IPS-15b (cell line): Measurements from ENCODE around the gene CD1B.

ENCODE experiments used
- H3K27me3 ChIP-seq: one replicate; pipeline ENCODE4 v1.6.1; 2013; ENCODE audit warnings: low read length; ENCODE audit not compliant: control insufficient read depth, insufficient read depth
- H3K36me3 ChIP-seq: one replicate; pipeline ENCODE4 v1.6.1; 2013; ENCODE audit warnings: low read length; ENCODE audit not compliant: control insufficient read depth, insufficient read depth
- H3K4me1 ChIP-seq: one replicate; pipeline ENCODE4 v1.6.1; 2013; ENCODE audit warnings: mild to moderate bottlenecking, low read length; ENCODE audit not compliant: control insufficient read depth, insufficient read depth
- H3K4me3 ChIP-seq: one replicate; pipeline ENCODE4 v1.5.1; 2013; ENCODE audit warnings: low read depth, low read length
- H3K9ac ChIP-seq: one replicate; pipeline ENCODE4 v1.6.1; 2013; ENCODE audit warnings: low read depth, mild to moderate bottlenecking, low read length
- H3K9me3 ChIP-seq: one replicate; pipeline ENCODE4 v1.6.1; 2013; ENCODE audit warnings: mild to moderate bottlenecking, low read length; ENCODE audit not compliant: control insufficient read depth, insufficient read depth

The CD1B gene

DNA sequence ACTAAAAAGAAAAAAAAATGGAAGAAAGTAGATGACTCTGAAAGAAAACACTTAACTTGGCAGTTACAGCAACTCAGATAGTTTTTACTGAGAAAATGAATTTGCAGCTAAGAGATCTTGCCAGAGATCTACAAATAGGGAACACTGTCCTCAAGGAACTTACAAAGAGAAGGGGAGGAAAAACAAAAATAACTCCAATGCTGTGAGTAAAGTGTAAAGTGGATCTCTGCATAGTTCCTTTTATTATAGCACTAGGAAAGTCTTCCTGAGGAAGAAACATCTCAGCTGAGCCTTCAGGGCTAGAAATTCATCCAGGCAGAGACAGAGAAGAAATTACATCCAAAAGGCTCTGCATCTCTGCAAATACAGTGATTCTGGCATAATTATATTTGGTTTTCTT, 3.9 kb downstream of the CD1B start:
- H3K9me3 ChIP-seq: no peaks in the 10 kb centered on the region
- H3K4me1 ChIP-seq: no peaks in the 10 kb centered on the region
- H3K4me3 ChIP-seq: no peak overlapping the region
- H3K27me3 ChIP-seq: no peaks in the 10 kb centered on the region
- H3K9ac ChIP-seq: no peak overlapping the region
- no peaks in the 10 kb centered on the region for H3K36me3 ChIP-seq

DNA sequence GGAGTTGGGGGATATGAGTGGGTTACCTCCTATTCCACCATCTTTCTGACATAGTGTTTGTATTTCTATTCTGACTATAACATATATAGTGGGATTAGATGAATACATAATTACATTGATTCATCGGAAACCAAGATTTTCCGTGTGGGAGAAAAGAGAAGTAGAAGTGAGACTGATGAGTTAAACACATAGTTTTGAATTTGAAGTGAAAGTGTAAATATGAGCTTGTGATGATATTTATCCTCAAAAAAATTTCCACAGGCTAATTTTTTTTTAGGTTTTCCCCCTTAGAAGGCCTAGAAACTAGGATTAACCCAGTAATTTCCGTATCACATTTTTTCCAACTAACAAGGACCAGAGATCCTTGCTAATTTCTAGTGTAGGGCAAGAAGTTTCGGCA, 6.9 kb downstream of the CD1B start:
- H3K4me1 ChIP-seq: no peaks in the 10 kb centered on the region
- no peaks in the 10 kb centered on the region for H3K27me3 ChIP-seq
- no peaks in the 10 kb centered on the region for H3K9me3 ChIP-seq
- no peak overlapping the region for H3K4me3 ChIP-seq
- no peak overlapping the region for H3K9ac ChIP-seq
- no peaks in the 10 kb centered on the region for H3K36me3 ChIP-seq

DNA sequence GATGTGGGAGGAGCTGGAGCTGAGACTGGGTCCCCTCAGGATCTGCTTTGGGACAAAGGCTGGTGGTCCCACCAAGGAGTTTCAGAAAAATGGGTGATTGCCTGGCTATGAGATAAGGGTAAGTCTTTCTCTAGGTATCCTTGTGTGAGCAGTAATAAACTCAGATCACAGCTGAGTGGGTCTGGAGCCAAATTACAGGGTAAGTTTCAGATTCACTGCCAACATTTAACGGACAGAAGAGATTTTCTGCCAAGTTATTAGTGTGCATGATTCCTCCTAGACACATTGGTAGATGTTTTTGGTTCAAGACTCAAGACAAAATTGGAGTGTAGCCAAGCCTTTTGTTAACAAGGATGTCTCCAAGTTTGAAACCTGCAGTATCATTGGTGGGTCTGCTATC, 7.5 kb downstream of the CD1B start:
- no peaks in the 10 kb centered on the region for H3K27me3 ChIP-seq

DNA sequence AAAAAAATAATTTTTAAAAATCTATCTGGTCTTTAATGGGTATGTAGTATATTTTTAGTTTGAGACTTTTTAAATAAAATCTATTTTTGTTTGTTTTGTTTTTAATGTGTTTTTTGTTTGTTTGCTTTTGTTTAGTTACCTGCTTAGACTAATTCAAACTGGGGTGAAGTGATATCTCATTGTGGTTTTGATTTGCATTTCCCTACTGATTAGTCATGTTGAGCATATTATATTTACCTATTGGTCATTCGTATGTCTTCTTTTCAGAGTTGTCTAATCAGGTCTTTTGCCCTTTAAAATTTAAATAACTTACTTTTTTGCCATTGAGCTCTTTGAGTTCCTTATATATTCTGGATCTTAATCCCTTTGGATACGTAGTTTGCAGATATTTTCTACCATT, 20.3 kb downstream of the CD1B start:
- no peaks in the 10 kb centered on the region for H3K9me3 ChIP-seq
- no peak overlapping the region for H3K4me3 ChIP-seq
- no peak overlapping the region for H3K9ac ChIP-seq
- H3K36me3 ChIP-seq: no peaks in the 10 kb centered on the region
- no peaks in the 10 kb centered on the region for H3K4me1 ChIP-seq
- H3K27me3 ChIP-seq: no peaks in the 10 kb centered on the region

More for the DNA sequence above, 7.5 kb downstream of the CD1B start:
- H3K9ac ChIP-seq: no peak overlapping the region
- no peaks in the 10 kb centered on the region for H3K9me3 ChIP-seq
- H3K4me3 ChIP-seq: no peak overlapping the region
- H3K36me3 ChIP-seq: no peaks in the 10 kb centered on the region
- no peaks in the 10 kb centered on the region for H3K4me1 ChIP-seq

DNA sequence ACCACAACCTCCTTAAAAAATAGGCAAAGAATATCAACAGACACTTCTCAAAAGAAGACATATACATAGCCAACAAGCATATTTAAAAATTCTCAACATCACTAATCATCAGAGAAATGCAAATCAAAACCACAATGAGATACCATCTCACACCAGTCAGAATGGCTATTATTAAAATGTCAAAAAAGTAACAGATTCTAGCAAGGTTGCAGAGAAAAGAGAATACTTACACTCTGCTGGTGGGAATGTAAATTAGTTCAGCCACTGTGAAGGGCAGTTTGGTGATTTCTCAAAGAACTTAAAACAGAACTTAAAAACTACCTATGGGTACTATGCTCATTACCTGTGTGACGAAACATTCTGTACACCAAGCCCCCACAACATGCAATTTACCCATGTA, 20.7 kb downstream of the CD1B start:
- H3K36me3 ChIP-seq: no peaks in the 10 kb centered on the region
- no peaks in the 10 kb centered on the region for H3K9me3 ChIP-seq
- H3K27me3 ChIP-seq: no peaks in the 10 kb centered on the region
- no peak overlapping the region for H3K4me3 ChIP-seq
- H3K9ac ChIP-seq: no peak overlapping the region
- H3K4me1 ChIP-seq: no peaks in the 10 kb centered on the region

DNA sequence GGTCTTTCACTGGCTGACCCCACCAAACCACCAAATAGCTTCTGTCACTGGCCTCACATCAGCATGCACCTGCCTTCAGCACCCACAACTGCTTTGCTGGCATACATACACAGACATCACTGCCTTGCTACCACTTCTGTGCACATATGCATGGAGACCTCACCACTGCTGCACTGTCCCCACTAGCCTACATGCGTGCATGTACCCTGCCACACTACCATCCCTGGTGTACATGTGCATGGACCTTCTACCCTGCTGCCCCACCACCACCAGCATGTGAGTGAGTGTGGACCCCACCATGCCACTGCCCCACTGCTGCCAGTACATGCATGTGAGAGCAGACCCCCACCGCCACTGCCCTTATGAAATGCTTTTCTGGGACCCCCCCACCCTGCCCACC, 35.5 kb downstream of the CD1B start:
- Histone ChIP-seq H3K27me3 (no peaks in the 10 kb centered on the region), H3K9me3 (no peaks in the 10 kb centered on the region), H3K36me3 (no peaks in the 10 kb centered on the region), H3K9ac (no peak overlapping the region), H3K4me3 (no peak overlapping the region), H3K4me1 (no peaks in the 10 kb centered on the region)

DNA sequence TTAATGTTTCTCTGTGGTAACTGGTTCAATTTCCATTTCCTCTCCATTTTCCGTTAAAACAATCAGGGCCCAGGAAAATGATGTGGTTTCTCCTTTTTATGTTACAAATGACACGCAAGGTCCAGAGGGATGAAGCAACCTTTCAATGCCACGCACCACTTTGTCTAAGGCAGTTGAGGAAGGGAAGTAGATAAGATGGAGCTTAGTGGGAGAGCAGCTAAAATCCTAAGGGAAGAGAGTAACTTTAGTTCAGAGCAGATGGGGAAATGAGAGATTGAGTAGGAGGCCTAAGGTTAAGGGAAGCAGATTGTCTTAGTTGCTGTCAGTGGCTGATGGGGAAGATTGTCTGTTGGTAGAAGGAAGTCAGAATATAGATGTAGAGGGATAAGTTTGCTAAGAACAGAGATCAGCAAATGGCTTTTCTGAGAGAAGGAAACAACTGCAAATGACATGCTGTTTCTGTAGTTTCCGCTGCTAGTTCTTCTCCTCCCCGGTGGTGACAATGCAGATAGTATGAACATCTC, 40.9 kb downstream of the CD1B start:
- Histone ChIP-seq H3K9ac (no peak overlapping the region), H3K9me3 (no peaks in the 10 kb centered on the region), H3K4me1 (no peaks in the 10 kb centered on the region), H3K36me3 (no peaks in the 10 kb centered on the region), H3K27me3 (no peaks in the 10 kb centered on the region), H3K4me3 (no peak overlapping the region)

DNA sequence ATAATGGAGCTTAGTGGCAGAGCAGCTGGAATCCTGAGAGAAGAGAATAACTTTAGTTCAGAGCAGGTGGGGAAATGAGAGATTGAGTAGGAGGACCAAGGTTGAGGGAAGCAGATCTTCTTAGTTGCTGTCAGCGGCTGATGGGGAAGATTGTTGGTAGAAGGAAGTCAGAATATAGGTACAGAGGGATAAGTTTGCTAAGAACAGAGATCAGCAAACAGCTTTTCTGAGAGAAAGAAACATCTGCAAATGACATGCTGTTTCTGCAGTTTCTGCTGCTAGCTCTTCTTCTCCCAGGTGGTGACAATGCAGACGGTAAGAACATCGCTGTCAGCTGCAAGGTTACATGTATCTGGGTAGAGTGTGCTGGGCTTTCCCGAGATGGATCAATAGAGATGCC, 41.5 kb downstream of the CD1B start, which contains the start of gene CD1C:
Gene CD1C, plus strand, starts transcription at position 113 of the 400 bp plus-strand sequence. Its CDS starts 142 bp downstream, at position 255.
- H3K4me1 ChIP-seq: no peaks in the 10 kb centered on the region
- H3K9me3 ChIP-seq: no peaks in the 10 kb centered on the region
- no peaks in the 10 kb centered on the region for H3K36me3 ChIP-seq
- no peak within 1 kb of the TSS for H3K4me3 ChIP-seq
- no peak within 1 kb of the TSS for H3K9ac ChIP-seq
- H3K27me3 ChIP-seq: no peaks in the 10 kb centered on the region

DNA sequence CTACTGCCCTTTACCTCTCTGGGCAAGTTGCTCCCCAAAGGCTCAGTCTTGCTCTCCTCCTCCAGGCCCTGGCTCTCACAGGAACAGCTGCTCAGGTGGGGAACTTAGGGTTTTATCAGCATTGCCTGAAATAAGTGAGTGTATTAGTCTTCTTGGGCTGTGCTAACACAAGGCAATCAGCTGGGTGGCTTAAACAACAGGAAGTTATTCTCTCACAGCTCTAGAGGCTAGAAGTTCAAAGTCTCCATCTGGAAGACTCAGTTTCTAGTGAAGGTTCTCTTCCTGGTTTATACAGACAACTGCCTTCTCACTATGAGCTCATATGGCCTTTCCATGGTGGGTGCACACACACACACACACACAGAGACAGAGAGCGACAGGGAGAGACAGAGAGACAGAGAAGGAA, 44.4 kb downstream of the CD1B start:
- H3K9me3 ChIP-seq: no peaks in the 10 kb centered on the region
- no peak overlapping the region for H3K4me3 ChIP-seq
- no peaks in the 10 kb centered on the region for H3K36me3 ChIP-seq
- no peaks in the 10 kb centered on the region for H3K4me1 ChIP-seq
- no peaks in the 10 kb centered on the region for H3K27me3 ChIP-seq
- no peak overlapping the region for H3K9ac ChIP-seq

DNA sequence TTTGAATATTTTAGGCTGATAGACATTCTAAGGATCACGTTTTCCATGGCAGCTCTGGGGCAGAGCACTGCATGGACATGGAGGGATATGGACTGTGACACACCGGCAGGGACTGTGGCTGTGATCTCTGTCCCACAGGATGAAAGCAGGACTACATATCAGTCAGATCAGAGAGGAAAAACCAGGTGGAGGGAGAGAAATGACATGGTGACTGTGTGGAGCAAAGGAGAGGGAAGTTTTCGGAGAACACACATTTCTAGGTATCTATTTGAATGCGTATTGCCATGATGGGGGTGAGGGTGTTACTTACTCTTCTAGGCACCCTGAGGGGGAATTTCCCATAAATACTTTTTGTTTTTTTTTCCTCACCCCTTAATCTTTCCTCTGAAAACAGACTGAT, 44.8 kb downstream of the CD1B start:
- Histone ChIP-seq H3K4me3 (no peak overlapping the region), H3K36me3 (no peaks in the 10 kb centered on the region), H3K9me3 (no peaks in the 10 kb centered on the region), H3K4me1 (no peaks in the 10 kb centered on the region), H3K9ac (no peak overlapping the region), H3K27me3 (no peaks in the 10 kb centered on the region)

DNA sequence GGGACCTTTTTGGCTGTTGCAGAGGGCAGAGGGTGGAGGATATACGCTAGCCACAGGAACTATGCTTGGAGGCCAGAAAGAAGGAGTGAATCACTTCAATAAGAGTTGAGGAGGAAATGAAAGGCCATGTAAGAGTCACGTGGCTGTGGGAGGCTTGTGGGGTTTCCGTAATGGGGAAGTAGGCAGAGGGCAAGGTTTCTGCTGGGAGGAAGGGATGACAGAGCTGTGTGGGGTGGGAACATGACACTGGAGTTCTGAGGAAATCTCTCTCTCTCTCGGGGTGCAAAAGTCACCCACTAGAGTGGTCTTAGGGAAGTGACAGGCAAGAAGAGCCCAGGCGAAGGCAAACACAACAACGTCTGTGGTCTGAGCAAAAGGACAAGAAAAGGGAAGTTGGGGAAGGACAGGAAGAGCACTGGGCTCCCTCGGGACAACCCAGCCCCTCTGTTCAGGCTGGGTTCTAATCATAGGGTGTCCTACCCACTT, 45.5 kb downstream of the CD1B start:
- no peak overlapping the region for H3K9ac ChIP-seq
- H3K4me1 ChIP-seq: no peaks in the 10 kb centered on the region
- no peak overlapping the region for H3K4me3 ChIP-seq

DNA sequence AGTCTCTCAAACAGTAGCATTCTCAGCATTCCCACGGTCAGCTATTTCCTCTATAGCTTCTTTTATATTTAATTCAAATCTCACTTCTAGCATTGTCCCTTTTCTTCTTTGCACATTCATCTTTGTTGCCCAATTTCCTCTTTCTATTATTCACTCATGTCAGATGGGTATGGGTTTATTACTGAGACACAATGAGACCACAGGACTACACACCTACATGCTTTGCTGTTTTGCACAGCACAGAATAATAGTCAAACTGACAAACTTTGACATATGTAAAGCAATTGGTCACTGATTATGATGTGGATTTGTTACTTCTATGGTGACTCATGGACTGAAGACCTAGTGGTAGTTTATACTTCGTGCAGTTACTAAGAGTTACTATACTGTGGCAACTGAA, 47.4 kb downstream of the CD1B start:
- Histone ChIP-seq H3K4me3 (no peak overlapping the region), H3K4me1 (no peaks in the 10 kb centered on the region), H3K27me3 (no peaks in the 10 kb centered on the region), H3K36me3 (no peaks in the 10 kb centered on the region), H3K9ac (no peak overlapping the region), H3K9me3 (peaks cover 3% of the 10 kb centered on the region)

More for the DNA sequence above, 45.5 kb downstream of the CD1B start:
- Histone ChIP-seq H3K36me3 (no peaks in the 10 kb centered on the region), H3K9me3 (no peaks in the 10 kb centered on the region), H3K27me3 (no peaks in the 10 kb centered on the region)
